ENCODE results near the gene TMEM240.
"Not testable (repeated sequence)": the region's sequence is repeated elsewhere in the genome, so short reads cannot be mapped to it uniquely, and the experiment has no call there.

The TMEM240 gene

DNA sequence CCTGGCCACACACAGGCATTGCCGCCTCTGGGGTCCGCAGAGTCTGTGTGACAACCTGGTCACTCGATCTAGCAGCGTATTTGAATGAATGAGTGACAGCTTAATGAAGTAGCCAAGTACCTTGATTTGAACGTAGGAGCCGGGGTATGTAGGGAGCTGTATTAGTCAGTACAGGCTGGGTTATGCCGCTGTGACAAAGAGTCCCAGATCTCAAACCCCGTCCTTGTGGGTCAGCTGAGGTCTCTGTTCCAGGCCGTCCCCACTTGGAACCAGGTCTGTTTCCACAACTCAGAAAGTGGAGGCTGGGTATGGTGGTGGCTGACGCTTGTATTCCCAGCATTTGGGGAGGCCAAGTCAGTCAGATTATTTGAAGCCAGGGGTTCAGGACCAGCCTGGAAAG, 48.8 kb downstream of the TMEM240 start:
- TF ChIP-seq, protein P1, sequence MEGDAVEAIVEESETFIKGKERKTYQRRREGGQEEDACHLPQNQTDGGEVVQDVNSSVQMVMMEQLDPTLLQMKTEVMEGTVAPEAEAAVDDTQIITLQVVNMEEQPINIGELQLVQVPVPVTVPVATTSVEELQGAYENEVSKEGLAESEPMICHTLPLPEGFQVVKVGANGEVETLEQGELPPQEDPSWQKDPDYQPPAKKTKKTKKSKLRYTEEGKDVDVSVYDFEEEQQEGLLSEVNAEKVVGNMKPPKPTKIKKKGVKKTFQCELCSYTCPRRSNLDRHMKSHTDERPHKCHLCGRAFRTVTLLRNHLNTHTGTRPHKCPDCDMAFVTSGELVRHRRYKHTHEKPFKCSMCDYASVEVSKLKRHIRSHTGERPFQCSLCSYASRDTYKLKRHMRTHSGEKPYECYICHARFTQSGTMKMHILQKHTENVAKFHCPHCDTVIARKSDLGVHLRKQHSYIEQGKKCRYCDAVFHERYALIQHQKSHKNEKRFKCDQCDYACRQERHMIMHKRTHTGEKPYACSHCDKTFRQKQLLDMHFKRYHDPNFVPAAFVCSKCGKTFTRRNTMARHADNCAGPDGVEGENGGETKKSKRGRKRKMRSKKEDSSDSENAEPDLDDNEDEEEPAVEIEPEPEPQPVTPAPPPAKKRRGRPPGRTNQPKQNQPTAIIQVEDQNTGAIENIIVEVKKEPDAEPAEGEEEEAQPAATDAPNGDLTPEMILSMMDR (IDR thresholded peaks at IDR 0.05; ENCODE audit: low read depth, low read length, missing control alignments): no peak

DNA sequence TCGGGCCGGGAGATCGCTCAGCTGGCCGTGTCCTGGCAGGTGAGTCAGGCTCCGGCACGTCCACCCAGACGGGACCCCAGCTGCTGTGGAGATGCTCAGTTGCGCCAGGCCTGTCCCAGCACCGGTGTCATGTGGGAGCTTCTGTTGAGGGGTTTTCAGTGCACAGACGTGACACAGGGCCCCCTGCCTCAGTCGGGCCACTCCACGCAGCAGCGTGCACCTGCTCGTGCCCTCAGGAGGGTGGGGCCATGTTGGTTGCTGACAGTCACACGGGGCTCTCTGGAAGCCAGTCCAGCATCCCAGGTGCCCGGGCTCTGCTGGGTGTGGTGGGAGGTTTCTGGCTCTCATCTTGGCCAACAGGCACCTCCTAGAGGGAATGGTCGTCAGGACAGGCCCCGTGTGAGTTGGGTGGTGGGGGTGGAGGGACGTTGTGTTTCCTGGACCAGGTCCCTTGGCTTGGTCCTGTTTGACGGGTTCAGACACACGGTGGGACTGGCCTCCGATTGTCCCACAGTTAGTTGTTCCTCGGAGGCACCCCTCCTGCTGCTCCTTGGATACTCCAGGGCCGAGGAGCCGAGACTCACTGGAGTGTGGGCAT, 49.7 kb downstream of the TMEM240 start:
- TF ChIP-seq, protein P1 (IDR thresholded peaks at IDR 0.05; ENCODE audit: low read depth, low read length, missing control alignments): no peak
- no peak overlapping the region for H3K4me3 ChIP-seq (ENCODE audit: low read depth, low read length)
- no peak for DNase-seq (ENCODE audit: low read depth)

More for the DNA sequence above, 48.8 kb downstream of the TMEM240 start:
- DNase-seq (ENCODE audit: low read depth): no peak
- H3K4me3 ChIP-seq (ENCODE audit: low read depth, low read length): no peak overlapping the region

DNA sequence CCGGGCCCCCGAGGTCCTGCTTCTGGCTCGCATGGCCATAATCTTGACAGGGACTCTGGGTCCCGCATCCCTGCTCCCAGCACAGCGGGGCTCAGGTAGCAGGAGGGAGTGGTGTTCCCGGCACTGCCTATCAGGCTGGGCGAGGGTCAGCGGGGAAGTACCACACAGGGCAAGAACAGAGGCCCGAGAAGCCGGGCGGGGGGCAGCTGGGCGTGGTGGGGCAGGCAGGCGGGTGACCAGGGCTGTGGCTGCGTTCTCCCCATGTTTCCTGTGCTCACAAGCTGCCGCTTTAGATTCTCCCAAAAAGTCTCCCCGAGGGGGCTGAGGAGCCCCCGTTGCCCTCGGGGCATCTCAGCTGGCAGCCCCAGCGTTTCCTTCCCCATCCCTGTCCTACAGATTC, 50.6 kb downstream of the TMEM240 start:
- TF ChIP-seq, protein P1 (IDR thresholded peaks at IDR 0.05; ENCODE audit: low read depth, low read length, missing control alignments): no peak
- DNase-seq (ENCODE audit: low read depth): no peak
- no peak overlapping the region for H3K4me3 ChIP-seq (ENCODE audit: low read depth, low read length)

DNA sequence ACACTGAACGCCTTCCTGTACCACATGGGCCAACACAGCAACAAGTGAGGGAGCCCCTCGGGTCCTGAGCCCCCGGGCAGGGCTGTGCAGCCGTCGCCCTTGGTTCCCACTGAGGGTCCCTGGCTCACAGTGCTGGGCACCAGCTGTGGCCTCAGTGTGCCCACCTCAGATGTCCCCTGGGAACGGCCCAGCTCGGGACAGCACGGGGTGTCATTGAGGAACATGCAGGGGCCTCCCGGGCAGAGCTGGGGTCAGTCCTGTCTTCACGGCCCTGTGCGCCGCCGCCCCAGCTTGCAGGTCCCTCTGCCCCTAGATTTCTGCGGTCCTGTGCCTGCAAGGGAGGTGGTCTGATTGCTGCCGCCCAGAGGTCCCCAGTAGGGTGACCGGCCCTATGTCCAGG, 51.2 kb downstream of the TMEM240 start:
- TF ChIP-seq, protein P1 (IDR thresholded peaks at IDR 0.05; ENCODE audit: low read depth, low read length, missing control alignments): no peak
- no peak overlapping the region for H3K4me3 ChIP-seq (ENCODE audit: low read depth, low read length)
- DNase-seq (ENCODE audit: low read depth): no peak

DNA sequence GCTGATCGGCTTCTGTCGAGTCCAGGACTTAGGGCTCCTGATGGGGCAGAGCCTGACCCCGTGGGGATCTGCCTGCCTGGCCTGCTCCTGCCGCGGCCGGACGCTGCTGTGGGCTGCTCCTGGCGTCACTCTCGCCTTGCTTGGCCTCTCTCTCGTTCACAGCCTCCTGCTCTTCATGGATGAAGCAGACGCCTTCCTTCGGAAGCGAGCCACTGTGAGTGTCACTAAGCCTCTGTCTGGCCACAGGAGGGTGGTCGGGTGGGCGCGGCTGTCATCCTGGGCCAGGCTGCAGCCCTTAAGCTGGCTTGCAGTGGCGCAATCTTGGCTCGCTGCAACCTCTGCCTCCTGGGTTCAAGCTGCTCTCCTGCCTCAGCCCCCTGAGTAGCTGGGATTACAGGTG, 52.7 kb downstream of the TMEM240 start:
- TF ChIP-seq, protein P1 (IDR thresholded peaks at IDR 0.05; ENCODE audit: low read depth, low read length, missing control alignments): no peak
- H3K4me3 ChIP-seq (ENCODE audit: low read depth, low read length): no peak overlapping the region
- no peak for DNase-seq (ENCODE audit: low read depth)

DNA sequence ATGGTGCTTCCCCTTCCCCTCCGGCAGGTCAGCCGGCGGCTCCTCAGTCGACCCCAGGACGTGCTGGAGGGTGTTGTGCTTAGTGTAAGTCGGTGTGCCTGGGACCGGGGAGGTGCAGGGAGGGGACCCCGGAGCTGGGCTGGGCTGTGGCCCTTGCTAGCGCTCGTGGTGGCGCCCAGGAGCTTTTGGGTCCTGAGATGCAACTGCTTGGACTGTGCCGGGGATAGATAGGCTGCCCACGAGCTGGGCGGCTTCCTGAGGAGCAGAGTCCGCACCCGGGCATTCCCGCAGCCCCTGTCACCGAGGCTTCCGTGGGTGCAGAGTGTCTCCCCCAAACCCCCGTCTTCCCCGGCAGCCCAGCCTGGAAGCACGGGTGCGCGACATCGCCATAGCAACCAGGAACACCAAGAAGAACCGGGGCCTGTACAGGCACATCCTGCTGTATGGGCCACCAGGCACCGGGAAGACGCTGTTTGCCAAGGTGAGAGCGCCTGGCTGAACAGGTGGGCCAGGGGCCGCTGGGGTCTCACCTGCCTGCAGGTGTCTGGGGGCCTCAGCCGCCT, 54.6 kb downstream of the TMEM240 start:
- DNase-seq (ENCODE audit: low read depth); H3K4me3 ChIP-seq (ENCODE audit: low read depth, low read length): not testable (repeated sequence)

DNA sequence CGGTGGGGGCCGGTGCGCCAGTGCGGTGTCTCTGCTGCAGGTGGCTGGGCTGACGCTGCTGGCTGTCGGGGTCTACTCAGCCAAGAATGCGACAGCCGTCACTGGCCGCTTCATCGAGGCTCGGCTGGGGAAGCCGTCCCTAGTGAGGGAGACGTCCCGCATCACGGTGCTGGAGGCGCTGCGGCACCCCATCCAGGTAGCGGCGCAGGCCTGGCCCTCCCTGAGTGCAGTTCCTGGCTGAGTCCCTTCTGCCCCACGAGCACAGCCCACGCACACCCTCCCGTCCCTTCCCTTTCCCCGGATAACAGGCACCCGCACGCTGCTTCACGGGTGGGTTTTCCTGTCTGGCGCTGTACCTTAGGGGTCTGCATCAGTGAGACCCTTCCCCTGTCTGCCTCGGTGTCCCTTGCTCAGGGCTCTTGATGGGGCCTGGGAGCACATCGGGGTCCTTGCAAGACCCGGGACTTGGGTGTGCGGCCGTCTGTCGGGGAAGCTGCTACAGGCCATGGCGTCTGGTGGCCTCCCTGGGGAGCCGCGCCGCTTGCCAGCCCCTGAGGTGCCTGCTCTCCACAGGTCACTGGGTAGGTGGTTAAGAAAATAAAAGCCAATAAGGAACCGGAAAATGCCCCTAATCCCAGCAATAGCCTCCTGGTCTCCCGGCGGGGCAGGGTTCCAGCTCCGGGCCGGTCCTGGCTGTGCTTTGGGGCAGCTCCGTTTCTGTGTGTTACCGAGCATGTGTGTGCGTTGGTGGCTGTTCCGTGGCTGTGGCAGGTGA, 55.3 kb downstream of the TMEM240 start:
- DNase-seq (ENCODE audit: low read depth); H3K4me3 ChIP-seq (ENCODE audit: low read depth, low read length): not testable (repeated sequence)

Measured in GM12864 (cell line).